ENCODE measurements around the gene RNF144B. TPM values are rescaled to one million over a fixed set of nuclear protein-coding genes. Genes with fewer than 3 reads are reported as not detected.

The RNF144B gene
- total RNA-seq: 10 to 100 TPM in 3 of 4 donors, 1 to 10 TPM in 1; 7.6 to 19.0 (median 12.5) TPM

- Histone ChIP-seq H3K4me1 (peaks cover 16 to 60% (median 23%) of the 10 kb centered on the region in 3 donors), H3K4me3 (peak within 1 kb of the TSS; percentile 44 to 74 (median 66)), H3K9me3 (no peaks in the 10 kb centered on the region), H3K36me3 (peaks cover 0 to 3% (median 0%) of the 10 kb centered on the region in 3 donors), H3K27ac (peak within 1 kb of the TSS; percentile 78 to 90 (median 81)), H3K27me3 (no peaks in the 10 kb centered on the region)
- TF ChIP-seq, protein P1, sequence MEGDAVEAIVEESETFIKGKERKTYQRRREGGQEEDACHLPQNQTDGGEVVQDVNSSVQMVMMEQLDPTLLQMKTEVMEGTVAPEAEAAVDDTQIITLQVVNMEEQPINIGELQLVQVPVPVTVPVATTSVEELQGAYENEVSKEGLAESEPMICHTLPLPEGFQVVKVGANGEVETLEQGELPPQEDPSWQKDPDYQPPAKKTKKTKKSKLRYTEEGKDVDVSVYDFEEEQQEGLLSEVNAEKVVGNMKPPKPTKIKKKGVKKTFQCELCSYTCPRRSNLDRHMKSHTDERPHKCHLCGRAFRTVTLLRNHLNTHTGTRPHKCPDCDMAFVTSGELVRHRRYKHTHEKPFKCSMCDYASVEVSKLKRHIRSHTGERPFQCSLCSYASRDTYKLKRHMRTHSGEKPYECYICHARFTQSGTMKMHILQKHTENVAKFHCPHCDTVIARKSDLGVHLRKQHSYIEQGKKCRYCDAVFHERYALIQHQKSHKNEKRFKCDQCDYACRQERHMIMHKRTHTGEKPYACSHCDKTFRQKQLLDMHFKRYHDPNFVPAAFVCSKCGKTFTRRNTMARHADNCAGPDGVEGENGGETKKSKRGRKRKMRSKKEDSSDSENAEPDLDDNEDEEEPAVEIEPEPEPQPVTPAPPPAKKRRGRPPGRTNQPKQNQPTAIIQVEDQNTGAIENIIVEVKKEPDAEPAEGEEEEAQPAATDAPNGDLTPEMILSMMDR (IDR thresholded peaks at IDR 0.05): no peak
- TF ChIP-seq POLR2A (IDR thresholded peaks at IDR 0.05): peak in 2 of 4 donors; percentile 82 to 85
- WGBS, 2 donors: 1 to 3% methylated on average over 25 to 36 of the region's 40 CpGs
- intact Hi-C loops (cut with DNase I): no loop called here
- DNase-seq: peak; percentile 46
Observed at GRCh38 chr6:18387061-18387721, at the start of gene RNF144B. TSS of gene RNF144B (plus strand) at chr6:18387350. CDS start at chr6:18399535, 12,185 bp downstream.

DNA sequence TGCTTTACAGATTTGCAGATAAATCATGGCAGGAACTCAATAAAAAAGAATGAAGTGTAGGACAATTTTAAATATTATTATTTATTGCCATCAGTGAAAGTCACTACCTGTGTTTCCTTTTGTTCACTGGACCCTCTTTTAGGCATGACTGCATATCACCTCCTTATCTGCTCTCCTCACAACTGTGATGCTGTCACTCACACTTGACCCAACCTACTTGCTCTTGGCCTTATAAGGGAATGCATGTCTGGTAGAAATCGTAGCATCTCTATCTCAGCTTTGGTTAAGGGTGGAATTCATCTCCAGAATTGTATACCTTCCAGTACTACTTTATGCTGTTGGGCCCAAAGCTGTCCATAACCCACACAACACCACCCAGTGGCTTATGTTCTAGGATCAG is 47.6 kb upstream of the RNF144B start:
- no peak overlapping the region for H3K27ac ChIP-seq
- no peaks in the 10 kb centered on the region for H3K9me3 ChIP-seq
- no peak overlapping the region for H3K4me3 ChIP-seq
- intact Hi-C loops (cut with DNase I): no loop called here
- H3K36me3 ChIP-seq: no peaks in the 10 kb centered on the region
- no peak for TF ChIP-seq POLR2A (IDR thresholded peaks at IDR 0.05)
- TF ChIP-seq, protein P1 (IDR thresholded peaks at IDR 0.05): no peak
- peaks cover 3 to 36% (median 16%) of the 10 kb centered on the region in 3 donors for H3K4me1 ChIP-seq
- DNase-seq: no peak
- no peaks in the 10 kb centered on the region for H3K27me3 ChIP-seq
- WGBS, 2 donors: 71 to 83% methylated on average over 1 of the region's 1 CpG

DNA sequence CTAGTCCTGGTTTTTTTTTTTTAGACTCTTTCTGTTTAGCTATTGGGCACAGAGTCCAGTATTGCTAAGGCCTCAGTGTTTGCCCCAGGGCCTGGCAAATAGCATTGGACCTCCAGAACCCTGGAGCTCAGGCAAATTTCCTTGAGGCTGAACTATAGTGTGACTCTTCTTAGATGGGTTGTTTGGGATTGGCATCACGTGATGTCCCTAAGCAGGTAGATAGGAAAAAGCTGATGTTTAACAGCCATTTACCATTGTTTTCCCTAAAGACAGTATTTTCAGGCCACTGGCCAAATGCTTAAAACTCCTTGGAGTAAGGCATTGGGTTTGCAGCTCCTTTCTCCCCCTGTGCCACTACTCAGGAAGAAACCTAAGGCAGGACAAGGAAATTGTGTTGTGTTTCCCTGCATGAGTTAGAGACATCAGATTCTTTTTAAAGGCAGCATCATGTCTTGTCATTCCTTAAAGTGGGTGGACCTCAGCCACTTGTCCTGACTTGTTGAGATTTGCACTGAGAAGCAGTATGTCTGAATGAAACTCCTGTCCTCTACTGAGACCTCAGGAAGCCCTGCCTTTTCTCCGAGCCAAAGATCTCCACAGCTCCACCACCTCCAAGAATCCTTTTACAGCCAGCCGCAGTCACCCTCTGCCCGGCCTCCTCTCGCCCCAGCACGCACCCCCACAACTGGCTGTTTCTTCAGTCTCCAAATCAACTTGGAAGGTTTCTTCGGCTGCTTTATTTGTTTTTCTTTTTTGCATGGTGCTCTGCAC is 46.2 kb upstream of the RNF144B start:
- WGBS, 2 donors: 36 to 71% methylated on average over 7 of the region's 7 CpGs
- Histone ChIP-seq H3K9me3 (no peaks in the 10 kb centered on the region), H3K4me1 (peaks cover 3 to 36% (median 16%) of the 10 kb centered on the region in 3 donors), H3K27ac (peak overlapping the region; percentile 35 to 72 (median 67)), H3K27me3 (no peaks in the 10 kb centered on the region), H3K36me3 (no peaks in the 10 kb centered on the region), H3K4me3 (no peak overlapping the region)
- DNase-seq: no peak
- intact Hi-C loops (cut with DNase I): no loop called here
- TF ChIP-seq POLR2A (IDR thresholded peaks at IDR 0.05): no peak
- TF ChIP-seq, protein P1 (IDR thresholded peaks at IDR 0.05): no peak

DNA sequence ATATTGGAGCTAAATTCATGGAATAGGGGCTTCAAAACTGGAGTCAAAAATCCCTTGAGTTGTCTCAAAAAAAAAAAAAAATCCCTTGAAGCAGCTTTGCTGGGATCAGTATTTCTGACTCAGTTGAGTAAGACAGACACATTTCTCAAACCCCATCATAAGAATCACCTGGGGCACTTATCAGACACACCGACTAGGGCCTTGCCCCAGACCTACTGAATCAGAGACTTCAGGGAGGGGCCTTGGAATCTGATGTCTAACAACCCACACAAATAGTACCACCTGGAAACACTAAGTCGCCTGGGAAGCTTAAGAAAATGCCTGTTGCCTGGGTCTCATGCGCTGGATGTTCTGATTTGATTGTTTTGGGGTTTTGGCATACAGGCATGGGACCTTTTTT is 44.9 kb upstream of the RNF144B start:
- Histone ChIP-seq H3K4me3 (no peak overlapping the region), H3K36me3 (no peaks in the 10 kb centered on the region), H3K4me1 (peaks cover 3 to 43% (median 16%) of the 10 kb centered on the region in 3 donors), H3K27ac (peak overlapping the region in 3 of 4 donors; percentile 63 to 72 (median 71)), H3K27me3 (no peaks in the 10 kb centered on the region), H3K9me3 (no peaks in the 10 kb centered on the region)
- TF ChIP-seq POLR2A (IDR thresholded peaks at IDR 0.05): no peak
- TF ChIP-seq, protein P1 (IDR thresholded peaks at IDR 0.05): no peak
- DNase-seq: no peak
- intact Hi-C loops (cut with DNase I): no loop called here
- WGBS, 2 donors: 36 to 40% methylated on average over 3 of the region's 3 CpGs

DNA sequence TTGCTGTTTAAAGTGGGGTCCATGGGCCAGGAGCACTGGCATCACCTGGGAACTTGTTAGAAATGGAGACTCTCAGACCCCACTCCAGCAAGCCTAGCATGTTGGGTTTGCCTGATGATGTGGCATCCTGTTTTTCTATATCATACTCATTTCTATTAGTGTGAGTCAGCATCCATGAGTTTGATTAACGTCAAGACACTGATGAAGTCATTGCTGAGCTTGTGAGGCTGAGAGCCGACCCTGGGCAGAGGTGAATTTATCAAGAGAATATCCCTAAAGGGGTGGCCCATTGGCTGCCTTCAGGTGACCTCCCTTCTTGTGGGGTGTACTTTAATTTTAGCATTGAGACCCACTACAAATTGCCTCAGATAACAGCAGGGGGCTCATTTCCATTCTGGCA is 43.4 kb upstream of the RNF144B start:
- intact Hi-C loops (cut with DNase I): no loop called here
- TF ChIP-seq, protein P1 (IDR thresholded peaks at IDR 0.05): no peak
- TF ChIP-seq POLR2A (IDR thresholded peaks at IDR 0.05): no peak
- Histone ChIP-seq H3K27me3 (no peaks in the 10 kb centered on the region), H3K4me1 (peaks cover 3 to 51% (median 16%) of the 10 kb centered on the region in 3 donors), H3K4me3 (no peak overlapping the region), H3K27ac (peak overlapping the region in 2 of 4 donors; percentile 46 to 71), H3K9me3 (no peaks in the 10 kb centered on the region), H3K36me3 (no peaks in the 10 kb centered on the region)
- no peak for DNase-seq
- 27 to 40% methylated on average over 2 of the region's 2 CpGs for WGBS, 2 donors
